ENCODE measurements around the gene ZNF408.

DNA sequence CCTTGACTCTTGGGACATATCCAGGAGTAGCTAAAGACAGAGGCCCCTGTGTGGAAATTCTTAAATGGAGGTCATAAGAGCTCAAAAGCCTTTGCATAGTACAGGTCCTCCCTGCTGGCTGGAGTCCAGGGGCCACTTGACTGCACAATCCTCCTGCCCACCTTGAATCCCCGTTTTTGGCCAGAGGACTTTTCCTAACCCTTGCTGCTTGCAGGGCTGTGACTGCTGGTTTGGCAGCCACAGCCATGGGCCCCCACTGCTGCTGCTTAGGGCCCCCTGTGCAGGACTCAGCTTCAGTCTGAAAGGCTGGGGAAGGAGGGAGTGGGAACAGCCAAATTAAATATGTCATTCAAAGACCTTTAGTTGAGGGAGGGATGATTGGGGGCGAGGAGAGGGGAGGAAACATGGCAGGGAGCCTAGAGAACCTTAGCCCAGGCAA is 33.8 kb upstream of the ZNF408 start:
- TF ChIP-seq ZNF207 (IDR thresholded peaks at IDR 0.05; ENCODE audit: borderline replicate concordance) (no peak), RORA (CRISPR knock-in tag; IDR thresholded peaks at IDR 0.05) (no peak), TCF7 (IDR thresholded peaks at IDR 0.05; ENCODE audit: low read depth) (no peak), ZZZ3 (CRISPR knock-in tag; IDR thresholded peaks at IDR 0.05; ENCODE audit: borderline replicate concordance) (no peak), CTCF (CRISPR knock-in tag; IDR thresholded peaks at IDR 0.05) (no peak), ZNF660 (CRISPR knock-in tag; IDR thresholded peaks at IDR 0.05; ENCODE audit: borderline replicate concordance, low read depth) (no peak), ATF7 (IDR thresholded peaks at IDR 0.05) (no peak), ATF7 (CRISPR knock-in tag; IDR thresholded peaks at IDR 0.05) (no peak), TCF7L2 (IDR thresholded peaks at IDR 0.05; ENCODE audit: low read depth, low read length) (no peak), SNAPC2 (CRISPR knock-in tag; IDR thresholded peaks at IDR 0.05) (no peak), ZNF34 (CRISPR knock-in tag; IDR thresholded peaks at IDR 0.05; ENCODE audit: borderline replicate concordance) (no peak)
- TF ChIP-seq, protein P1, sequence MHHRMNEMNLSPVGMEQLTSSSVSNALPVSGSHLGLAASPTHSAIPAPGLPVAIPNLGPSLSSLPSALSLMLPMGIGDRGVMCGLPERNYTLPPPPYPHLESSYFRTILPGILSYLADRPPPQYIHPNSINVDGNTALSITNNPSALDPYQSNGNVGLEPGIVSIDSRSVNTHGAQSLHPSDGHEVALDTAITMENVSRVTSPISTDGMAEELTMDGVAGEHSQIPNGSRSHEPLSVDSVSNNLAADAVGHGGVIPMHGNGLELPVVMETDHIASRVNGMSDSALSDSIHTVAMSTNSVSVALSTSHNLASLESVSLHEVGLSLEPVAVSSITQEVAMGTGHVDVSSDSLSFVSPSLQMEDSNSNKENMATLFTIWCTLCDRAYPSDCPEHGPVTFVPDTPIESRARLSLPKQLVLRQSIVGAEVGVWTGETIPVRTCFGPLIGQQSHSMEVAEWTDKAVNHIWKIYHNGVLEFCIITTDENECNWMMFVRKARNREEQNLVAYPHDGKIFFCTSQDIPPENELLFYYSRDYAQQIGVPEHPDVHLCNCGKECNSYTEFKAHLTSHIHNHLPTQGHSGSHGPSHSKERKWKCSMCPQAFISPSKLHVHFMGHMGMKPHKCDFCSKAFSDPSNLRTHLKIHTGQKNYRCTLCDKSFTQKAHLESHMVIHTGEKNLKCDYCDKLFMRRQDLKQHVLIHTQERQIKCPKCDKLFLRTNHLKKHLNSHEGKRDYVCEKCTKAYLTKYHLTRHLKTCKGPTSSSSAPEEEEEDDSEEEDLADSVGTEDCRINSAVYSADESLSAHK (CRISPR knock-in tag; IDR thresholded peaks at IDR 0.05; ENCODE audit: borderline replicate concordance) = no peak
